DND-41 (cell line): ENCODE data around the gene KATNIP.

Experiments
- ATAC-seq: fragments of 200-7000 bp; cut with Tn5 transposase; 3 replicates; pipeline ENCODE4 v1.9.1; 2021; ENCODE audit warnings: low read depth; ENCODE audit not compliant: insufficient read depth
- DNase-seq: peaks from one replicate; pipeline ENCODE4 v3.0.0-alpha.2; 2020
- H2AFZ ChIP-seq: 2 replicates; pipeline ENCODE4 v1.6.0; 2012; ENCODE audit warnings: low read depth, low read length
- H3K27ac ChIP-seq: 2 replicates; pipeline ENCODE4 v1.5.1; 2012; ENCODE audit warnings: low read length, inconsistent platforms
- H3K27me3 ChIP-seq: fragments of 200-600 bp; sonication (generic); 2 replicates; pipeline ENCODE4 v1.6.0; 2012; ENCODE audit warnings: low read length, mild to moderate bottlenecking, inconsistent platforms; ENCODE audit not compliant: insufficient read depth, poor library complexity
- H3K36me3 ChIP-seq: 2 replicates; pipeline ENCODE4 v1.5.1; 2012; ENCODE audit warnings: low read length, inconsistent platforms; ENCODE audit not compliant: insufficient read depth
- H3K4me1 ChIP-seq: 2 replicates; pipeline ENCODE4 v1.5.1; 2012; ENCODE audit warnings: mild to moderate bottlenecking, low read length; ENCODE audit not compliant: insufficient read depth
- H3K4me2 ChIP-seq: 2 replicates; pipeline ENCODE4 v1.6.0; 2012; ENCODE audit warnings: mild to moderate bottlenecking, moderate library complexity, low read length, inconsistent platforms; ENCODE audit not compliant: insufficient read depth
- H3K4me3 ChIP-seq, 2 experiments: fragments of 200-600 bp in 1 of 2; shearing (Covaris generic) in 1 of 2; 2 replicates each; pipeline ENCODE4 v1.5.1; 2012 to 2016; ENCODE audit warnings: inconsistent platforms in 2 of 2, low read length in 2 of 2, mild to moderate bottlenecking in 2 of 2, low read depth in 1 of 2, moderate library complexity in 1 of 2
- H3K79me2 ChIP-seq: 2 replicates; pipeline ENCODE4 v1.6.0; 2012; ENCODE audit warnings: low read length, inconsistent platforms; ENCODE audit not compliant: insufficient read depth
- H3K9ac ChIP-seq: 2 replicates; pipeline ENCODE4 v1.6.0; 2012; ENCODE audit warnings: low read depth, mild to moderate bottlenecking, inconsistent platforms, low read length, moderate library complexity
- H3K9me3 ChIP-seq: 2 replicates; pipeline ENCODE4 v1.5.1; 2012; ENCODE audit warnings: low read length, moderate library complexity, mild to moderate bottlenecking, inconsistent platforms; ENCODE audit not compliant: insufficient read depth, severe bottlenecking
- H4K20me1 ChIP-seq: 2 replicates; pipeline ENCODE4 v1.6.0; 2012; ENCODE audit warnings: low read length; ENCODE audit not compliant: insufficient read depth
- CTCF ChIP-seq: IDR thresholded peaks from 2 replicates; pipeline ENCODE4 v1.5.1; 2012; ENCODE audit warnings: borderline replicate concordance, low read length, moderate library complexity, mild to moderate bottlenecking; ENCODE audit not compliant: poor library complexity, severe bottlenecking; ENCODE audit errors: extremely low read depth
- EZH2 ChIP-seq: IDR thresholded peaks from 3 replicates; pipeline ENCODE4 v1.6.1; 2012; ENCODE audit warnings: borderline replicate concordance, low read depth, mild to moderate bottlenecking, moderate library complexity, low read length, inconsistent platforms; ENCODE audit not compliant: severe bottlenecking

KATNIP gene

GRCh38 chr16:27571433-27572326, 21.7 kb downstream of the KATNIP start:
- Histone ChIP-seq H3K4me1 (no peaks in the 10 kb centered on the region), H3K36me3 (no peaks in the 10 kb centered on the region), H3K9me3 (no peaks in the 10 kb centered on the region), H2AFZ (no peak overlapping the region), H3K27ac (no peak overlapping the region), H4K20me1 (no peaks in the 10 kb centered on the region), H3K4me2 (no peak overlapping the region), H3K27me3 (no peaks in the 10 kb centered on the region), H3K9ac (no peak overlapping the region), H3K79me2 (no peaks in the 10 kb centered on the region), H3K4me3 (no peak overlapping the region)
- no peak for DNase-seq
- ATAC-seq, result no peak
- no peak for TF ChIP-seq CTCF
- TF ChIP-seq EZH2, result no peak

- Histone ChIP-seq H3K79me2 (no peaks in the 10 kb centered on the region), H3K9ac (no peak overlapping the region), H2AFZ (no peak overlapping the region), H3K27me3 (no peaks in the 10 kb centered on the region), H3K9me3 (no peaks in the 10 kb centered on the region), H3K36me3 (no peaks in the 10 kb centered on the region), H3K27ac (no peak overlapping the region), H3K4me3 (no peak overlapping the region), H3K4me2 (no peak overlapping the region), H4K20me1 (no peaks in the 10 kb centered on the region), H3K4me1 (no peaks in the 10 kb centered on the region)
- DNase-seq, result no peak
- TF ChIP-seq CTCF (no peak), EZH2 (no peak)
- no peak for ATAC-seq
Measured at GRCh38 chr16:27572711-27573110, 22.8 kb downstream of the KATNIP start.

DNA sequence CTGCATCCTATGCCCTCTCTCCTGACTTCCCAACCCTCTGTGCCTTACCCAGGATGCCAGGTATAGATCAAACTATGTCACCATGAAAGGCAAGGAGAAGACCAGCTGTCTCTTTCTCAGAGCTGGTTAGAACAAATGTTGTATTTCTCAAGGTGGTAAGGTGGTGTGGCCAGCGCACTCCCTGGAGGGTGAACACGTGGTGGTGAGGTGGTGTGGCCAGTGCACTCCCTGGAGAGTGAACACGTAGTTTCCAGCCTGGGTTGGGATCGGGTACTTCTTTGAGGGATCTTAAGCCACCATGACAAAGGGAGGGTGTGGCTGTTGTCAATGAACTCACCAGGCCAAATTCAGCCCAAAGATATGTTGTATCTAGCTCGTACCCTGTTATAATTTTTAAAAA, 26.8 kb downstream of the KATNIP start:
- Histone ChIP-seq H3K27me3 (no peaks in the 10 kb centered on the region), H2AFZ (no peak overlapping the region), H3K36me3 (no peaks in the 10 kb centered on the region), H3K4me2 (no peak overlapping the region), H3K79me2 (no peaks in the 10 kb centered on the region), H3K27ac (no peak overlapping the region), H3K9ac (no peak overlapping the region), H4K20me1 (no peaks in the 10 kb centered on the region), H3K9me3 (no peaks in the 10 kb centered on the region), H3K4me1 (no peaks in the 10 kb centered on the region), H3K4me3 (no peak overlapping the region)
- no peak for TF ChIP-seq EZH2
- TF ChIP-seq CTCF, result no peak
- ATAC-seq (no peak), DNase-seq (no peak)
